Esophagus squamous epithelium (tissue), 4 donors: ENCODE data around the gene UPK1B.

ENCODE experiments used
- POLR2A ChIP-seq, 4 donors: fragments of 450-650 bp; IDR thresholded peaks; one replicate each; pipeline ENCODE4 v1.6.1; 2017; ENCODE audit warnings: antibody characterized with exemption in 4 of 4, mild to moderate bottlenecking in 4 of 4, moderate library complexity in 3 of 4
- TF ChIP-seq, protein P1 (sequence below), 6 experiments: fragments of 450-650 bp in 4 of 6; fragments of 200-600 bp in 2 of 6; sonication (generic) in 2 of 6; IDR thresholded peaks; one replicate each; pipeline ENCODE4 v1.5.1; 2016 to 2019; ENCODE audit warnings: antibody characterized with exemption in 6 of 6, mild to moderate bottlenecking in 4 of 6, moderate library complexity in 4 of 6

GRCh38 chr3:119160815-119161214 lies 12.6 kb upstream of the UPK1B start:
- TF ChIP-seq, protein P1, sequence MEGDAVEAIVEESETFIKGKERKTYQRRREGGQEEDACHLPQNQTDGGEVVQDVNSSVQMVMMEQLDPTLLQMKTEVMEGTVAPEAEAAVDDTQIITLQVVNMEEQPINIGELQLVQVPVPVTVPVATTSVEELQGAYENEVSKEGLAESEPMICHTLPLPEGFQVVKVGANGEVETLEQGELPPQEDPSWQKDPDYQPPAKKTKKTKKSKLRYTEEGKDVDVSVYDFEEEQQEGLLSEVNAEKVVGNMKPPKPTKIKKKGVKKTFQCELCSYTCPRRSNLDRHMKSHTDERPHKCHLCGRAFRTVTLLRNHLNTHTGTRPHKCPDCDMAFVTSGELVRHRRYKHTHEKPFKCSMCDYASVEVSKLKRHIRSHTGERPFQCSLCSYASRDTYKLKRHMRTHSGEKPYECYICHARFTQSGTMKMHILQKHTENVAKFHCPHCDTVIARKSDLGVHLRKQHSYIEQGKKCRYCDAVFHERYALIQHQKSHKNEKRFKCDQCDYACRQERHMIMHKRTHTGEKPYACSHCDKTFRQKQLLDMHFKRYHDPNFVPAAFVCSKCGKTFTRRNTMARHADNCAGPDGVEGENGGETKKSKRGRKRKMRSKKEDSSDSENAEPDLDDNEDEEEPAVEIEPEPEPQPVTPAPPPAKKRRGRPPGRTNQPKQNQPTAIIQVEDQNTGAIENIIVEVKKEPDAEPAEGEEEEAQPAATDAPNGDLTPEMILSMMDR (IDR thresholded peaks at IDR 0.05) = no peak
- TF ChIP-seq POLR2A (IDR thresholded peaks at IDR 0.05) = no peak
